ENCODE data around the gene DOK4. TPM values are rescaled to one million over a fixed set of nuclear protein-coding genes. Genes with fewer than 3 reads are reported as not detected.

Gene DOK4
- total and polyA plus RNA-seq, 2 donors (not counting 1 experiment from before 2014, with no cell fraction given): 1.6 to 2.5 TPM

DNA sequence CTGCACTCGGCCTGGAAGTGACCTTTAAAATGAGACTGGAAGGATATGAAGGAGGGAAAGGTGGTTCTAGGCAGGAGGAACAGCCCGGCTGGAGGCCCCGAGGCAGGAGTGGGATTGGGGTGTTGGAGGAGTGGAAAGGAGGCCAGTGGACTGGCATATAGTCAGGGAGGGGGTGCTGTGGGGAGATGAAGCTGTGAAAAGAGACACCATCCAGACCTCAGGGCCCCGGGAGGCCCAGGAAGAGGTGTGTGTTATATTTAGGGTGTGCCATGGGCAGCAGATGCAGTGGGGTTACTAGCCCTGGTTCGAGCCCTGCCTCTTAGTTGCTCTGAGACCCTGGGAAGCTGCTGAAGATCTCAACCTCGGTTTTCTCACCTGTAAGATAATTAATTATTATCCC lies 18.9 kb upstream of the DOK4 start:
- Mint-ChIP-seq H3K4me3 (no peak overlapping the region), H3K27me3 (peaks cover 23% of the 10 kb centered on the region), H3K27ac (no peak overlapping the region), H3K4me1 (no peaks in the 10 kb centered on the region), H3K9me3 (ENCODE audit: insufficient read depth) (no peaks in the 10 kb centered on the region)
- Histone ChIP-seq H3K27ac (ENCODE audit: low read length in 2 of 2) (no peak overlapping the region), H3K4me2 (replicated peaks; ENCODE audit: low read depth, low read length, poor library complexity, severe bottlenecking) (no peak overlapping the region), H3K27me3 (replicated peaks in 1 of 4; ENCODE audit: control extremely low read depth in 1 of 4, control insufficient read depth in 3 of 4, insufficient read depth in 4 of 4, low read length in 3 of 4) (no peaks in the 10 kb centered on the region), H3K9ac (ENCODE audit: low read length) (no peak overlapping the region), H3K4me3 (ENCODE audit: control extremely low read depth in 1 of 5, extremely low read depth in 1 of 5, insufficient read depth in 1 of 5, low read depth in 2 of 5, low read length in 4 of 5) (no peak overlapping the region), H4K20me1 (ENCODE audit: control insufficient read depth, insufficient read depth, low read length, poor library complexity, severe bottlenecking) (no peaks in the 10 kb centered on the region), H3K4me1 (ENCODE audit: control insufficient read depth in 2 of 2, insufficient read depth in 2 of 2, low read length in 2 of 2) (no peaks in the 10 kb centered on the region), H3K36me3 (replicated peaks in 1 of 2; ENCODE audit: control extremely low read depth in 1 of 2, control insufficient read depth in 1 of 2, extremely low read depth in 1 of 2, insufficient read depth in 2 of 2, low read length in 1 of 2) (no peaks in the 10 kb centered on the region), H3K9me3 (ENCODE audit: control extremely low read depth in 1 of 3, control insufficient read depth in 2 of 3, insufficient read depth in 1 of 3, low read length in 2 of 3) (no peaks in the 10 kb centered on the region), H2AFZ (ENCODE audit: insufficient read depth, low read depth, low read length, poor library complexity, severe bottlenecking) (no peak overlapping the region), H3K79me2 (ENCODE audit: control insufficient read depth, insufficient read depth, low read length) (no peaks in the 10 kb centered on the region)
- WGBS (ENCODE audit: insufficient coverage): 89% methylated on average over 3 of the region's 6 CpGs
- CTCF ChIA-PET: interaction anchor here (0.7 to 1.2 kb wide), 3 partner anchors 15 to 88 kb away, joined by 3 to 5 read pairs (median 3); no protein-coding TSS in a partner anchor
- TF ChIP-seq EZH2 (IDR thresholded peaks at IDR 0.05; ENCODE audit: borderline replicate concordance, insufficient read depth, low read depth, low read length, poor library complexity, severe bottlenecking) (no peak), CTCF (IDR thresholded peaks at IDR 0.05) (no peak)
- ATAC-seq (ENCODE audit: low read depth): no peak
- POLR2A ChIA-PET: no interaction called here
- intact Hi-C loops (cut with micrococcal nuclease): no loop called here
- DNase-seq: no peak

DNA sequence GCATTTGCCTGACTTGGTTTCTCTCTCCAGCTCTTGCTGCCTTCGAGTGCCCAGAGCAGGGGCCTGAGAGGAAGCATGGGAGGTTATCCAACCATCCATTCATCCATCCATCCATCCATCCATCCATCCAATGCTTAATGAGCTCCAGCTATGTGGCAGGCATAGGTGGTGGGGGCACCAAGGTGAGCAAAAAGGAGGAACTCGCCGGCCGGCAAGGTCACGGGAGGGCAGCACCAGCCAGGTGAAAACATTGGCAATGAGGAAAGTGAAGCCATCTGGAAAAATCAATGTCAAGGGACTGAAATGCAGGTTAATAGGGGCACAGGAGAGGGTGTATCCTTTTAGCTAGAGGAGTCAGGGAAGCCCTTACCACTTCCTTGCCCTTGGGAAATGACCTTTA lies 18.2 kb upstream of the DOK4 start:
- Mint-ChIP-seq H3K27me3 (peaks cover 23% of the 10 kb centered on the region), H3K4me3 (no peak overlapping the region), H3K27ac (no peak overlapping the region), H3K9me3 (ENCODE audit: insufficient read depth) (no peaks in the 10 kb centered on the region), H3K4me1 (no peaks in the 10 kb centered on the region)
- H3K36me3 ChIP-seq (replicated peaks in 1 of 2; ENCODE audit: control extremely low read depth in 1 of 2, control insufficient read depth in 1 of 2, extremely low read depth in 1 of 2, insufficient read depth in 2 of 2, low read length in 1 of 2): no peaks in the 10 kb centered on the region
- H4K20me1 ChIP-seq (ENCODE audit: control insufficient read depth, insufficient read depth, low read length, poor library complexity, severe bottlenecking): no peaks in the 10 kb centered on the region
- no peak overlapping the region for H2AFZ ChIP-seq (ENCODE audit: insufficient read depth, low read depth, low read length, poor library complexity, severe bottlenecking)
- no peaks in the 10 kb centered on the region for H3K9me3 ChIP-seq (ENCODE audit: control extremely low read depth in 1 of 3, control insufficient read depth in 2 of 3, insufficient read depth in 1 of 3, low read length in 2 of 3)
- no peak for TF ChIP-seq EZH2 (IDR thresholded peaks at IDR 0.05; ENCODE audit: borderline replicate concordance, insufficient read depth, low read depth, low read length, poor library complexity, severe bottlenecking)
- no peak for TF ChIP-seq CTCF (IDR thresholded peaks at IDR 0.05)
- H3K27ac ChIP-seq (ENCODE audit: low read length in 2 of 2): no peak overlapping the region
- no peak overlapping the region for H3K4me3 ChIP-seq (ENCODE audit: control extremely low read depth in 1 of 5, extremely low read depth in 1 of 5, insufficient read depth in 1 of 5, low read depth in 2 of 5, low read length in 4 of 5)
- H3K9ac ChIP-seq (ENCODE audit: low read length): no peak overlapping the region
- ATAC-seq (ENCODE audit: low read depth) (no peak), DNase-seq (no peak)
- H3K4me2 ChIP-seq (replicated peaks; ENCODE audit: low read depth, low read length, poor library complexity, severe bottlenecking): no peak overlapping the region
- 100% methylated on average over 2 of the region's 5 CpGs for WGBS (ENCODE audit: insufficient coverage)
- no peaks in the 10 kb centered on the region for H3K4me1 ChIP-seq (ENCODE audit: control insufficient read depth in 2 of 2, insufficient read depth in 2 of 2, low read length in 2 of 2)
- ChIA-PET CTCF (interaction anchor here (0.7 to 1.2 kb wide), 2 partner anchors 16 to 30 kb away, joined by 3 to 5 read pairs; no protein-coding TSS in a partner anchor), POLR2A (no interaction called here)
- no peaks in the 10 kb centered on the region for H3K27me3 ChIP-seq (replicated peaks in 1 of 4; ENCODE audit: control extremely low read depth in 1 of 4, control insufficient read depth in 3 of 4, insufficient read depth in 4 of 4, low read length in 3 of 4)
- intact Hi-C loops (cut with micrococcal nuclease): no loop called here
- H3K79me2 ChIP-seq (ENCODE audit: control insufficient read depth, insufficient read depth, low read length): no peaks in the 10 kb centered on the region
